RPMI7951 (cell line): ENCODE measurements around the gene JADE3. TPM values are rescaled to one million over a fixed set of nuclear protein-coding genes. Genes with fewer than 3 reads are reported as not detected.
"Not testable (repeated sequence)": the region's sequence is repeated elsewhere in the genome, so short reads cannot be mapped to it uniquely, and the experiment has no call there.

Experiments
- DNase-seq: peaks from one replicate; pipeline ENCODE4 v3.0.0-alpha.2; 2012; ENCODE audit warnings: low read depth
- total RNA-seq: library from RNA; depleted of rRNA; stranded (reverse); fragments of >200 nt; shearing (Covaris generic); gene quantifications from 2 replicates; pipeline ENCODE4 v1.2.3, GENCODE V29; 2014

The JADE3 gene
- total RNA-seq, 1 experiment from 2014 or later, result 5.8 TPM

- DNase-seq, result no peak
These were observed 23.1 kb downstream of the JADE3 start for GRCh38 chrX:46935295-46935694.

GRCh38 chrX:46938589-46938988 is 26.4 kb downstream of the JADE3 start:
- no peak for DNase-seq

- DNase-seq, result peak; percentile 13
These were observed 29.1 kb downstream of the JADE3 start for GRCh38 chrX:46941341-46941740.

GRCh38 chrX:46953137-46953527 is 40.9 kb downstream of the JADE3 start:
- DNase-seq, result no peak

GRCh38 chrX:46953597-46953996 is 41.4 kb downstream of the JADE3 start:
- no peak for DNase-seq

- no peak for DNase-seq
These were observed 42.5 kb downstream of the JADE3 start for GRCh38 chrX:46954716-46955115.

- not testable (repeated sequence) for DNase-seq
These were observed 44.4 kb downstream of the JADE3 start for GRCh38 chrX:46956589-46956988.

GRCh38 chrX:46957297-46957696 is 45.1 kb downstream of the JADE3 start:
- peak; percentile 13 for DNase-seq

- no peak for DNase-seq
These were observed 46.9 kb downstream of the JADE3 start for GRCh38 chrX:46959101-46959500.

- peak; percentile 6 for DNase-seq
These were observed 47.9 kb downstream of the JADE3 start for GRCh38 chrX:46959985-46960700.

GRCh38 chrX:46961097-46961496 is 48.9 kb downstream of the JADE3 start:
- DNase-seq, result no peak

GRCh38 chrX:46961574-46962283 is 49.5 kb downstream of the JADE3 start:
- DNase-seq, result no peak

GRCh38 chrX:46965125-46965758 is 53.0 kb downstream of the JADE3 start:
- DNase-seq, result peak; percentile 51

- no peak for DNase-seq
These were observed 55.3 kb downstream of the JADE3 start for GRCh38 chrX:46967547-46967946.

GRCh38 chrX:46977046-46977445 is 64.8 kb downstream of the JADE3 start:
- not testable (repeated sequence) for DNase-seq

- peak; percentile 79 for DNase-seq
These were observed 66.4 kb downstream of the JADE3 start for GRCh38 chrX:46978341-46979291.

- DNase-seq, result no peak
These were observed 72.5 kb downstream of the JADE3 start for GRCh38 chrX:46984705-46985104.

GRCh38 chrX:46989548-46989947 is 77.3 kb downstream of the JADE3 start:
- no peak for DNase-seq

GRCh38 chrX:46991664-46992063 is 79.4 kb downstream of the JADE3 start:
- no peak for DNase-seq

- DNase-seq, result no peak
These were observed 79.8 kb downstream of the JADE3 start for GRCh38 chrX:46992070-46992469.

GRCh38 chrX:46994096-46994495 is 81.9 kb downstream of the JADE3 start:
- DNase-seq, result peak; percentile 14

- no peak for DNase-seq
These were observed 99.9 kb downstream of the JADE3 start for GRCh38 chrX:47012131-47012530.
